ENCODE measurements around the gene CBFA2T3.
"Not testable (repeated sequence)": the region's sequence is repeated elsewhere in the genome, so short reads cannot be mapped to it uniquely, and the experiment has no call there.

The CBFA2T3 gene

DNA sequence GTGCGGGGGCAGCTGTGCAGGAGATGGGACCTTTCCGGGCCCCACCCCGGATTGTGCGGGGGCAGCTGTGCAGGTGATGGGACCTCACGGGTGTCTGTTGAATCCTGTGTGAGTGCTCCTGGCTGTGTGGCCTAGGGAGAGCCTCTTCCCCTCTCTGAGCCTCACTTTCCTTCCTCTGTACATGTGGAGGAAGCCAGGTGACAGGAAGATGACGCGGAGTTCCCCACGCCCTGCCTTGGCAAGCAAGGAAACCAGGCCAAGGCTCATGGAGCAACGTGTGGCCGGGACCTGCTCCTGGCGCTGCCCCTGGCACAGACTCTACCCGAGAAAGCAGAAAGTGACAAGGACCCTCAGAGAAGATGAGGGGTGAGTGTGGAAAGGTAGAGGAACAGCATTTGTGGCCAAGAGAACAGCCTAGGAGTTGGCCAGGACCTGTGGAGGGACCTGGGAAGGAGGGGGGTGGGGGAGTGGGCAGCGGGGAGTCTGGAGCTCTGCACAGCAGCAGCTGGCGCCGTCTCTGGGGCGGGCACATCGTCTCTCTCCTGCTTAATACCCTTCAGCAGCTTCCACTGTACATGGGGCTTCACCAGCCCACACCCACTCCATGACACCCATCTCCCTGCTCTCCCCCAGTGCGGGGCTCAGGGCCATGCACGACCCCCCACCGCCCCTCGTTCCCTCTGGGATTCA is 72.2 kb downstream of the CBFA2T3 start:
- DNase-seq: no peak

DNA sequence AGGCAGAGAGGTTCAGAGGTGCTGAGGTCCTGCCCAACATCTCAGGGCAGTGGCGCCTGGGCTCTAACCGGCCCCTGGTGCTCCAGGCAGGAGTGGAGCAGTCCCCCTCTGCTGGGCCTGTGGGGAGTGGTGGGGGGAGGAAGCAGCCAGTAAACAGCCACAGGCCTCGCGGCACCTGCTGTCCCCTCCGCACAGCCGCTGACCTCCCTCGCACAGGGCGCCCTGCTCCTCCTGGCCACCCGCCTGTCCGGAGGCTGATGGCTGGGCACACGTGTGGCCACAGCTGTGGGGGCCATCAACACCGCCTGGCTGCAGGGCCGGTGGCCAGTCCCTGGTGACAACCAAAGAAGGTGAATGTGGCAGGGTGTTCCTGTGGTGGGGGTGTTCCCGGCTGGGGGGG is 73.7 kb downstream of the CBFA2T3 start:
- no peak for DNase-seq

DNA sequence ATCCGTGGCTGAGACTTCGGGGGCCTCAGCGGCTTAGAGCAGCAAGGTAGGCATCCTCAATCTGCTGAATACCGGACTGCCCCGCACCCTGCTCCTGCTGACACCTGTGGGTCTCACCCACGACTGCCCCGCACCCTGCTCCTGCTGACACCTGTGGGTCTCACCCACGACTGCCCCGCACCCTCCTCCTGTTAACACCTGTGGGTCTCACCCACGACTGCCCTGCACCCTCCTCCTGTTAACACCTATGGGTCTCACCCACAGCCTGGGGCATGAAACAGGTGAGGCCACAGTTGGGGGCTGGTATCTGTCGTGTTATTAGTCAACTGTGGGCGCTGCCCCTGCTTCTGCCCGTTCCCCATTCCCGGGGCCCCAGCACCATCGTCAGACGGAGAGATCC is 74.3 kb downstream of the CBFA2T3 start:
- DNase-seq: no peak

DNA sequence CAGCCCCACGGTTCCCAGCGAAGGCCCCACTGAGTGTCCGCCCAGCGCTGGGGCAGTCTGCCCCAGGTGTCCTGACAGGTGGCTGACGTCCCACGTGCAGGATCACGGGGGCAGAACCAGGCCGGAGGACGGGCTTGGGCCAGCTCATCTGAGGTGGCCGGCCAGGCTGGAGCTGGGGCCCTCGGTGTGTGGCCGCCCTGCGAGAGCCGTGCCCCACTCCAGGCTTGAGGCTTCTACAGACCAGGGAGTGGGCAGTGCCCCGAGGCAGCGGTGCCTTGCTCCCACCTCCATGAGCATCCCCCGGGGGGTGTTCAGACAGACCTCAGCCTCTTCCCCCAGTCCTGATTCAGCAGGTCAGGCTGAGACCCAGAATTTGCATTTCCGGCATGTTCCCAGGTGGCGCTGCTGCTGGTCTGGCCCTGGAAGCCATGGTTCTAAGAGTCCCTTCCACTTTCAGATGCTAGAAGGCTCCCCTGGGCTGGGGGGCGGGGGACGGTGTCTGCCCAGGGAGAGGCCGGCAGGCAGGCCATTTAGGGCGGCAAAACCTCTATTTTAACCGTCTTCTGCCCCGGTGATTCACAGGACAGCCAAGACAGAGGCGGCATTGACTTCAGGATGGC is 75.2 kb downstream of the CBFA2T3 start:
- DNase-seq: no peak

DNA sequence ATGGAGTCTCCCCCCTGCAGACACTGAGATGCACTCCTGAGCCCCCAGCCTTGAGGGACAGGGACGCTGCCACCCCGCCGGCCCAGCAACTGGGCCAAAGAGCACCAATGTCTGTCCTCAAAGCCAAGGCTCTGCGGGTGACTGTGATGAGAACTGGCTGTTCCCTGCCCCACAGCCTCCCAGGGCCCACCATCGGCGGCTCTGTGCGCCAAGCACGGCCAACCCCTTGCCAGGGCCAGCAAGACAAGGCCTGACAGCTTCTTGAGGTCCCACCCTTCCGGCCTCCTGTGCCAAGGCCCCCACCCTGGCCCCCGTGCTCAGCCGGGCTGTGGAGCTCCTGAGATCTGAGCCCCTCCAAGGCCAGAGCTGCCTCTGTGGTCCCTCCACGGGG is 76.3 kb downstream of the CBFA2T3 start:
- no peak for DNase-seq

DNA sequence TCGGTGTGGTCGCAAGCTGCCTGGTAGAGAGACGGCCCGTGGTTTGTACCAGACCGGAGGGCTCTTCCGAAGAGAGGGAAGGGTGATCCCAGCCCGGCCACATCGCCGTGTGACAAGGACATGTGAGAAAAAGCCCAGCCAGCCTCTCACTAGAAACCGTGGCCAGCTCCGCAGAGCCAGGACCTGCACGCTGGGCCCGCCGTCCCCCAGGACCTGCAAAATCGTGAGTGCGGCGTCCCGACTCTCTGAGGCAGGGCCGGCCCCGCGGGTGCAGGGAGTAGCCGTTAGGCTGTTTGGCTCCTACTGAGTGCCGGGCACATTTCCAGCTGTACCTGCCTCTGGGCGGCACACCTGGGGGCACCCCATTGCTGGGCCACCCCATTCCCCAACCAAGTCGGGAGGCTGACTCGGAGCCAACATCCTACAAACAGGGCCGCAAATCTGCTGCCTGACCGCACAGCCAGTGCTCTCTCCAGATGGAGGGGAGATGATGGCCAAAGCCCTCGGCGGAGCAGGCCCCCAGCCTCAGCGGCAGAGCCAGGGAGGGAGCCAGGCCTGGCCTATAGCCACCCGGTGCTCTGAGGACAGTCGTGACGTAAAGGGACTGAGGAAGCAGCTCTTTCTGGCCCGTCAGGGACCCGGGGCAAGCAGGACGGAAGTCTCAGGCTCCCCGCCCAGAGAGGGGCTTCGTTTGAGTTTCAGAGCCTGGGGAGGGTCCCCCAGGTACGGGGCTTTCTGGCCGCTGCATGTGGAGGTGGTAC is 76.9 kb downstream of the CBFA2T3 start:
- DNase-seq: no peak

DNA sequence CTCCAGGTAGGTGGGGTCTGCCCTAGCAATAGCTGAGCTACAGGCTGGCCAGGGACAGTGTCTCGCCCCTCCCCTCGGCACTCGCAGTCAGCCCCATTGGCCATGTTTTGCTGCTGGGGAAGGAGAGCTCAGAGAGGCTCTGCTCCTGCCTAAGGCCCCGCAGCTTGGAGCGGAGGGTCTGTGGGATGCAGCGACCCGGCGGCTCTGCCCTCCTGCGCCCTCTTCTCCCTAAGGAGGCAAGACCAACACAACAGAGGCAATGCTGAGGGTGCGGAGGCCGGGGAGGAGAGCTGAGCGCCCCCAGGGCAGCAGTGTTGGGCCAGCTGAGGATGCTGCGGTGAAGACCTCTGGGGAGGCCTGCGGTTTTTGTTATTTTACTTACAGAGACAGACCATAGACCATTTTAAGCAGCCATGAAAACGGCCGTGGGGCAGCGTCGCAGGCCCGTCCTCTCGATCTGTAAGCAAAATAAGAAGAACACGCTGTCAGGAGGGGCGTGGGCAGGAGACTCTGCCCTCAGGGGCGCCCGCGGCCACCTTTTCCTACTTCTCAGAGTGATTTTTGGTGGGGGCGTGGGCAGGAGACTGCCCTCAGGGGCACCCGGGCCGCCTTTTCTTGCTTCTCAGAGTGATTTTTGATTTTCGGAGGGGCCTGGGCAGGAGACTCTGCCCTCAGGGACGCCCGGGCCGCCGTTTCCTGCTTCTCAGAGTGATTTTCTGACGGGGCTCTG is 79.1 kb downstream of the CBFA2T3 start:
- no peak for DNase-seq

DNA sequence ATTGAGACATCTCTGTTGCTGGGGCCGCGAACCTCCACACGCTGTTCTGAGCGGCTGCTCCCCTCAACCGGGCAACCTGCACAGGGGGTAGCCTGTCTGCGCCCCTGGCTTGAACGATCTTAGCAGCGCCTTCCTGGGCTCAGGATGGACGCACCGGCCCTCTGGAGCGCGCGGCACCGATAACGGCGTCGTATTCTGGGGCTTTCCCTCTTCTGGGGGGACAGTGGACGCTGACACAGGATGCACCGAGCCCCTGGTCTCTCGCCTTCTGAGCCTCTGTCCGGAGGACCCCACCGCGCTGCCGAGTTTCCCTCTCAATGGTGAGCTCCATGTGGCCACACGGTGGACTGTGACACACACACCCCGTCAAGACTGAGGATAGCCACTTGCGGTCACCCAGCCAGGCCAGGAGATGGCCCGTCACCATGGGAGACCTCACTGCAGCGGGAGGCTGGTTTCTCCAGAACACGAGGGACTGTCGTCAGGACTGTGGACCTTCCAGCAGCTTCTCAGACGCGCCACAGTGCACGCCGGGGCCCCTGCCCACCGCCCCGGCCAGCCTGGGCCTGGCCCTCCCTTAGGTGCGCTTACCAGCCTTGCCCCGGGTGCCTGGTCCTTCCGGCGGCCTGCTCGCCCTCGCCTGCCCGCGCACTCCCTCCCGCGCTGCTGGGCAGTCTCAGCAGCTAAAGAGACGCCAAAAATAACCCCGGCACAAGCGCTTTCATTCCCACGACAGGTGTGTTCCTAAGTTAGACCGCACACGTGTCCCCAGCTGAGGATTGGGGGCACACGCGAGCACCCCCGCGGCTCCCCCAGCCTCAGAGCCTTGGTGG is 80.6 kb downstream of the CBFA2T3 start:
- no peak for DNase-seq

DNA sequence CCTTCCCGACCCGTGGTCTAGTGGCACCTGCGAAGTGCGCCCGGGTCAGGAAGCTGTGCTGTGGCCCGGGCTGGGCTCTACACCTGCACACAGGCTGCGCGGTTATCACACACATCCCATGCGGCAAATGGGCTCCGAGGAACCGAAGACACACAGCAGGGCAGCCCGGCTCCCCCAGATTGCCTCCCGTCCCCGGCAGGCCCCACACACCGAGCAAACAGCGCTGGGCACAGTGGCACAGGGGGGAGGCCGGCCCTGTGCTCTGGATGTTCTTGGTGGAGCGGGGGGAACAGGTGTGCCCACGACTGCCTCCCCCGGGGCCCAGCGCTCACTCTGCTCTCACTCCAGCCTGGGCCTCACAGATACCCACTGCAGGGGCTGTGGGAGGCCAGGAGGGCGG is 81.7 kb downstream of the CBFA2T3 start:
- DNase-seq: no peak

DNA sequence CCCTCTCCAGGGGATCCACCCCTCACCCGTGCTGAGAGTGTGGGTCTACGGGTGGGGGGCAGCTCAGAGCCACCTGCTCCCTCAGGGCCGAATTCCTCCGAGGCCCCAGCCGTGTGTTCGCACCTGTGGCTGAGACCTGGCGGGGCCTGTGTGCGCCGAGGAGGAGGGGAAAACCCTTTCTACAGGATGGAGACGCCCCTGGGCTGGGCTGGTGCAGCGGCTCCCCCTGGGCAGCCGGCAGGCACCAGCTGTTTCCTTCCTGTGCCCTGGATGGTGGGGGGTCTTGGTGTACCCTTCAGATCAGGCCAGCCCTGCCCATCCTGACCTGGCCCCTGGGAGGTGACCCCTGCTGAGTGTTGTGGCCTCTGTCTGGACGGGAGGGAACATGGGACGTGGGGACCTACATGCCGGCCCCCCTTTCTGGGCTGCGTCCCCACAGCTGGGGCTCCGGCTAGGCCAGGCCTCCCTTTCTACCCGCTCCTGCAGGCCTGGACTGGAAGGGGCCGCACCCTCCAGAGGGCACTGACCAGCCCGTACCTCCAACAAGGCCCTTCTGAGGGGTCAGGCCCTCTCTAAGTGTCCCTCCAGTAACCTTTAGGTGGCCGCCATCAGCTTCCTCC is 82.2 kb downstream of the CBFA2T3 start:
- DNase-seq: no peak

DNA sequence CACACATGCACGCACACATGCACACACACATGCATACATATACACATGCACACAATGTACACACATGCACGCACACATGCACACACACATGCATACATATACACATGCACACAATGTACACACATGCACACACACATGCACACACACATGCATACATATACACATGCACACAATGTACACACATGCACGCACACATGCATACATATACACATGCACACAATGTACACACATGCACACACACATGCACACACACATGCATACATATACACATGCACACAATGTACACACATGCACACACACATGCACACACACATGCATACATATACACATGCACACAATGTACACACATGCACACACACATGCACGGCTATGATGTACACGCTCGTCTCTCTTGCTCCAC is 82.7 kb downstream of the CBFA2T3 start:
- DNase-seq: not testable (repeated sequence)

DNA sequence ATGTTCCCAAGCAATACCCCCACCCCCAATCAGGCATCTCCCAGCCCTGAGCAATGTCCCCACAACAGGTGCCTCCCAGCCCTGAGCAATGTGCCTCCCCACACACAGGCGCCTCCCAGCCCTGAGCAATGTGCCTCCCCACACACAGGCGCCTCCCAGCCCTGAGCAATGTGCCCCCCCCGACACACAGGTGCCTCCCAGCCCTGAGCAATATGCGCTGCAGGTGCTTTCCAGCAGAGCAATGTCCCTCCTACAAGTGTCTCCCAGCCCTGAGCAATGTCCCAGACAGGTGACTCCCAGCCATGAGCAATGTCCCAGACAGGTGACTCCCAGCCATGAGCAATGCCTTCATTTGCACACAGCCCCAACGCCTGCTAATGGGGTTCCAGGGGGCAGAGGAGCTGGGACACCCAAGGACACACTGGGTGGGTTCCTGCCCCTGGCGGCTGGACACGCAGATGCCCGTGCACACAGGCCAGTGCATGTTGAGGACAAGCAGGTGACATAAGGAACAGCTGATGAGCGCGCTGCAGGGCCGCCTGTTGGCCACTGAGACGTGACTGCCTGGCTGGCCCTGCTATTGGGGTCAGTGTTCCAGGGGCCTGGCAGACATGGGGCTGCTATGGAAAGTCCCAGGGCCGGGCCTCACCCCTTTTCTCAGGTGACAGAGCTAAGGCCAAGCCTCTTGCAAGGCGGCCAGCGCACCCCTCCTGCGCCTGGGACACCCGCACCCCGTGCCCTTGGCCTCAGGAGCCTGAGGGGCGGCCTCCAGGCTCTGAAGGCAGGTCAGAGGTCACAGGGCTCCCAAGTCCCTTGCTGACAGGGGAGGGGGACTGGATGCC is 83.7 kb downstream of the CBFA2T3 start:
- DNase-seq: no peak

DNA sequence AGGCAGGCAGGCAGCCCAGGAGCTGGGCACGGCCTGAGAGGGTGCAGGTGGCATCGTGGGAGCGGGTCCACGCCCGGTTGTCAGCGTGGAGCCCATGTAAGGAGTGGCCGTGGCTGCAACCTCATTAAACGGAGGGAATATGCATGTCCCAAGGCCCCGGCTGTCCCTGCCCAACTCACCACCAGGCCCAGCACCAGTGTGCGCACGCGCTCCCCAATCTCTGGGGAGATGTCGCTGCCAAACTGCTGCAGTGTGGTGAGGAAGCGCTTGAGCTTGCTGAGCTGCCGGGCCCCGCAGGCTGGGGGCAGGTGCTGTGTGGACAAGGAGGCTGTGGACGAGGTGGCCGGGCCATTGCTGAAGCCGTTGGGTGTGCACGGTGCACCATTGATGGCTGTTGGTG is 84.9 kb downstream of the CBFA2T3 start:
- no peak for DNase-seq

DNA sequence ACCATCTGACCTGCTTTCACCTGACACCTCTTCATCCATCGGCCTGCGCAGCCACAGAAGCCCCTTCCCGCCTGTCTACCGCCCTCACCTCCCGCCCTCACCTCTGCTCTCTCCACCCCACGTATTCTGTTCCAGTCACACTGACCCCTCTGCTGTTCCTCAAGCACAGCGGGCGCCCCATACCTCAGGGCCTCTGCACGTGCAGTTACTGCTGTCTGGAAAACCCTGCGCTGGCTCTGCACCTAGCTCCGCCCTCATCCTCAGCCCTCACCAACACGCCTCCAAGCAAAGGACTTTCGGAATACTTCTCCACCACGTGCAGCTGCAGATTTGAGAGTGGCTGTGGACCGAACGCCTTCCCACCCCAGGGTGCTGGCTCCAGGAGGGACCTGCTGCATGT is 85.9 kb downstream of the CBFA2T3 start:
- no peak for DNase-seq

DNA sequence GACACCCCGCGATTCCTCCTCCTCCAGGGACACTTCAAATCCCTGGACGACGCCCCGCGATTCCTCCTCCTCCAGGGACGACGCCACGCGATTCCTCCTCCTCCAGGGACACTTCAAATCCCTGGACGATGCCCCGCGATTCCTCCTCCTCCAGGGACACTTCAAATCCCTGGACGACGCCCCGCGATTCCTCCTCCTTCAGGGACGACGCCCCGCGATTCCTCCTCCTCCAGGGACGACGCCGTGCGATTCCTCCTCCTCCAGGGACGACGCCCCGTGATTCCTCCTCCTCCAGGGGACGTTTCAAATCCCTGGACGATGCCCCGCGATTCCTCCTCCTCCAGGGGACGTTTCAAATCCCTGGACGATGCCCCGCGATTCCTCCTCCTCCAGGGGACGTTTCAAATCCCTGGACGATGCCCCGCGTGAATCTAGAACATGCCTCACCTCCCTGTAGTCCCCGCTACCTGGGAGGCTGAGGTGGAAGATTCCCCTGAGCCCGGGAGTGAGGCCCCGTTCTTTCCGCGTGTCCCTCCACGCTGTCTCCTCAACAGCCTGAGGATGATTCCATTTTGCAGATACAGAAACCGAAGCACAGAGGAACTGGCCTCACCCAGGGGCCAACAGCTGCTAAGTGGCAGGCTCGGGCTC is 87.2 kb downstream of the CBFA2T3 start:
- not testable (repeated sequence) for DNase-seq

DNA sequence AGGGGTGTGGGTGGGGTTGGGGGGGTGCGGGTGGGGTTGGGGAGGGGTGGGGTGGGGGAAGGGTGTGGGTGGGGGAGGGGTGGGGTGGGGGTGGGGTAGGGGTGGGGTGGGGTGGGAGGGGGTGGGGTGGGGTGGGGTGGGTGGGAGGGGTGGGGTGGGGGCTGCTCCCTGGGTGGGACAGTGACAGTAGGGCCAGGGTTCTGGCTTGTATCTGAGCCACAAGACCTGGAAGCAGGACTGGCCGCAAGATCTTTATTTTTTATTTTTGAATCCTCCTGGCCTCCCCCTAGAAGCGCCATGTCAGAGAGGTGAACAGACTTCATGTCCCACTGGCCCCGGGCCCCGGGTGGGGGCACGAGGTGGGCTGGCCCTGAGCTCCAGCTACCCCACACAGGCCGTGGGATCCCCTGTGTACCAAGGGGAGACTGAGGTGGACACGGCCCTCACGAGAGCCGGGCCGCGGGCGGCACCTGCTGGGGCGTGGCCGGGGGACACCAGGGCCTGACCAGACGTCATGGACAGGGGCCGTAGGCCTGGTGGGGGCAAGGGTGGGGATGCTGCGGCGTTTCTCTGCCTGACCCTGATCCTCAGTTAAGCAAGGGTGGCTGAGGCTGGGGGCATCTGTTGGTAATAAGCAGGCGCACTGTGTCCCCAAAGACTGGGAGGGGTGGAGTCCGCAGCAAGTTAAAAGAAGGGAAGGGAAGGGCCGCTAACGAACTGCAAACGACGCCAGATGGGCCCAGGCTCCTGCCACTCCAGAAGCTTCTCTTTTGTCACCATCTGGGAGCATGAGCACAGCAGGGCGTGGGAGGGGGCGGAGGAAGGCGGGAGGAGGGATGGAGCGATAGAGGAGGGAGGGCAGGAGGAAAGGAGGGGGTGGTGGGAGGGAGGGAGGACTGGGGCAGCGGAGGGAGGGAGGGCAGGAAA is 88.3 kb downstream of the CBFA2T3 start:
- DNase-seq: no peak

DNA sequence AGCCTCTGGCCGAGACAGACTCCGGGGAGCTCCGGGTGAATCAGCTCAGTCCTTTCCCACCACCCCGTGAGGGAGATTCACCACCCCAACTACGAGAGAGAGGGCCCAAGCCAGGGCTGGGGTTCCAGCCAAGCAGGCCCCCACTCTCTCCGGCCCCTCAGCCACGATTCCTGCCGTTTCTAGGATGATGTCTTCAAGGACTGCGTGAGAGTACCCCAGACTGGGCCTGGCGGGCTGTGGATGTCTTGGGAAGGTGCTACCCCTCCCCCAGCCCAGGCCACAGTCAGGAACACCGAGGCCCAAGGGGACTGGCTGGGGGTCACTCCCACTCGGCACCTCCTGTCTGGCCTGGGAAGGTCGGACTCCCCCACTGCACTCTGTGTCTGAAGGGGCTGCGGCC is 89.0 kb downstream of the CBFA2T3 start:
- no peak for DNase-seq

DNA sequence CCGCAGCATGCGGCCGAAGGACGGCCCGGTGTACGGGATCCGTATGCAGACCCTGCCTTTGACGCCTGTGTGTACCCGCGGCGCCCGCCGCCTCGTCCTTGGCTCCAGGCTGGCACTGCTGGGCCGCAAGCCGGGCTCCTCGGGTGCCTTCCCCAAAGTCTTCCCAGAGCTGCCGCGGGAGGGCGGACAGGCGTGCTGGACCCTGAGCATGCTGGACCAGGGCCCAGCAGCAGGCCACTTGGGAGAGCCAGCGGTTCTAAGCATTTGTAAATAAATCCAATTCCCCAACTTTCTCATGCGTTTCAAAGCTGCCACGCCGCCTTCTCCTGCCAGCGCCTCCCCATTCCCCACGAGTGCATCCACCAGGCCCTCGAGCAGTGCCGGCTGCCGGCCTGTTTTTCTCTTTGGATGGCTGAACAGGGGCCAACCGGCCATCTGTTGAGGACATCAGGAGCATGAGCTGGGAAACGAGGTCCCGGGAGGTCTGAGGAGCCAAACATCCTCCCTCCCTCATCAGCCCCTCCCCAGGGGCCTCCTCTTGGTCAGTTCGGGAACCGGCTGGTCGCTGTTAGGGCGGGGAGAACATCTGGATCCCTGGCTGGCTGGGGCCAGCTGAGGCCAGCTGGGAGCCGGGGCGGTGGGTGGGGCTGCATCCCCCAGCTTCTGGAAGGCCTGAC is 90.0 kb downstream of the CBFA2T3 start:
- no peak for DNase-seq

DNA sequence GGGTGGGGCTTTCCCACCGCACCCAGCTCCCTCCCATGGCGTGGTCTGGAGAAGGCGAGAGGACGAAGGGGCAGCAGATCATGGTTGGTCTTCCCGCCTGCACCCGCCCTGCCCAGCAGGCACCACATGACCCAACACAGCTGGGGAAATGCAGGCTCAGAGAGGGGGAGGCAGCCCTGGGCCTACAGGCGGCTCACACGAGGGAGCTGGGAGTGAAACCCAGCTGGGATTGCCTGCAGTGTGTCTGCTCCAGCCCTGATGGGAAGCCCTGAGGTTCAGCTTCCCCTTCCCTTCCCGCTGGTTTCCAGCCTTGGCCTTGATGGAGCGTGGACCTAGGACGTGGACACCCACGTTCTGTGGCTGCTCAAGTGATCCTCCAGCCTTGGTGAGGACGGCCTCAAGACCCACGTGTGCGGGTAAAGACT is 90.6 kb downstream of the CBFA2T3 start:
- DNase-seq: no peak
